ENCODE results near the gene GNPAT. TPM values are rescaled to one million over a fixed set of nuclear protein-coding genes. Genes with fewer than 3 reads are reported as not detected.

The GNPAT gene
- total RNA-seq, 1 experiment from 2014 or later, result 42.8 TPM

DNA sequence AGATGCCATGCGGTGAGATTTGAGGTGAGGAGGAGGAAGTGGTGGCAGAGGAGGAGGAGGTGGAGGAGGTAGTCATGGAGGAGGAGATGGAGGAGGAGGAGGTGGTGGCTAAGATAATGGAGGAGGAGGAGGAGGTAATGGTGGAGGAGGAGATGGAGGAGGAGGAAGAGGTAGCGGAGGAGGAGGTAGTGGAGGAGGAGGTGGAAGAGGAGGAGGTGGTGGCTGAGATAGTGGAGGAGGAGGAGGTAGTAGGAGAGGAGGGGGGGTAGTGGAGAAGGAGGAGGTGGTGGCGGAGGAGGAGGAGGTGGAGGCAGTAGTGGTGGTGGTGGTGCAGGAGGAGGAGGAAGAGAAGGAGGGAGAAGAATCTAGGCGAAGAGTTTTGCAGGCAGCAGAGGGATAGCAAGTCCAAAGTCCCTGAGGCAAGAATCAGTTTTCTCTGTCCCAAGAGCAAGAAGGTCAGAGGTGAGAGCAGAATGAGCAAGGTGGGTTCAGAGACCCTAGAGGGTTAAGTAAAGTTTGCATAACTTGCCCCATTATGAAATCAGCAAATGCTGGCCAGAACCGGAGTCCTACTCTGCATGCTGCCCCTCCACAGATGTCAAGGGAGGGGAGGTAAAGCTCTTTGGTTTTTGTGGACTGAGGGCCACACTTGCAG, 38.9 kb upstream of the GNPAT start:
- no peak overlapping the region for H3K4me2 ChIP-seq (ENCODE audit: low read length)
- H3K9me2 ChIP-seq (ENCODE audit: insufficient read depth), result no peaks in the 10 kb centered on the region
- RAD21 ChIA-PET (ENCODE audit: low non-redundant PET in 1 of 2, low total read pairs in 2 of 2, uncharacterized antibody in 2 of 2, unreplicated experiment in 2 of 2), result no interaction called here
- H3K9ac ChIP-seq (ENCODE audit: low read length), result no peak overlapping the region
- H3K27ac ChIP-seq (ENCODE audit: low read depth, low read length), result no peak overlapping the region
- H3K36me3 ChIP-seq (ENCODE audit: control insufficient read depth in 1 of 2, insufficient read depth in 2 of 2, low read length in 2 of 2), result no peaks in the 10 kb centered on the region
- no TSS peak for BruUV-seq (replicated peaks)
- H3K4me3 ChIP-seq (replicated peaks in 1 of 2; ENCODE audit: low read depth in 1 of 2, low read length in 2 of 2), result no peak overlapping the region
- intact Hi-C loops (cut with micrococcal nuclease), result no loop called here
- DNase-seq (ENCODE audit: low read depth, low spot score), result no peak
- CTCF ChIA-PET, result no interaction called here
- TF ChIP-seq ZNF274 (IDR thresholded peaks at IDR 0.05; ENCODE audit: low read depth, low read length) (no peak), SRF (IDR thresholded peaks at IDR 0.05; ENCODE audit: low read depth) (no peak), FOSL1 (IDR thresholded peaks at IDR 0.05; ENCODE audit: low read depth) (no peak), EGR1 (IDR thresholded peaks at IDR 0.05; ENCODE audit: low read depth) (no peak), EZH2 (IDR thresholded peaks at IDR 0.05) (no peak), ELF1 (IDR thresholded peaks at IDR 0.05; ENCODE audit: borderline replicate concordance, low read depth) (no peak), EZH2phosphoT487 (IDR thresholded peaks at IDR 0.05; ENCODE audit: borderline replicate concordance) (no peak), YY1 (IDR thresholded peaks at IDR 0.05; ENCODE audit: extremely low read depth, insufficient replicate concordance, low read depth, low read length) (no peak), POLR2AphosphoS5 (IDR thresholded peaks at IDR 0.05; ENCODE audit: low read depth, low read length) (no peak), ZFX (IDR thresholded peaks at IDR 0.05) (no peak), JUND (IDR thresholded peaks at IDR 0.05) (no peak), SIN3A (IDR thresholded peaks at IDR 0.05; ENCODE audit: low read depth) (no peak), SP1 (IDR thresholded peaks at IDR 0.05; ENCODE audit: low read depth) (no peak), RAD21 (IDR thresholded peaks at IDR 0.05; ENCODE audit: low read depth) (no peak), POLR2A (IDR thresholded peaks at IDR 0.05; ENCODE audit: borderline replicate concordance, extremely low read depth, insufficient read depth, insufficient read length) (no peak)
- TF ChIP-seq, protein P1, sequence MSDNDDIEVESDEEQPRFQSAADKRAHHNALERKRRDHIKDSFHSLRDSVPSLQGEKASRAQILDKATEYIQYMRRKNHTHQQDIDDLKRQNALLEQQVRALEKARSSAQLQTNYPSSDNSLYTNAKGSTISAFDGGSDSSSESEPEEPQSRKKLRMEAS (IDR thresholded peaks at IDR 0.05), result no peak
- TF ChIP-seq, protein P2, sequence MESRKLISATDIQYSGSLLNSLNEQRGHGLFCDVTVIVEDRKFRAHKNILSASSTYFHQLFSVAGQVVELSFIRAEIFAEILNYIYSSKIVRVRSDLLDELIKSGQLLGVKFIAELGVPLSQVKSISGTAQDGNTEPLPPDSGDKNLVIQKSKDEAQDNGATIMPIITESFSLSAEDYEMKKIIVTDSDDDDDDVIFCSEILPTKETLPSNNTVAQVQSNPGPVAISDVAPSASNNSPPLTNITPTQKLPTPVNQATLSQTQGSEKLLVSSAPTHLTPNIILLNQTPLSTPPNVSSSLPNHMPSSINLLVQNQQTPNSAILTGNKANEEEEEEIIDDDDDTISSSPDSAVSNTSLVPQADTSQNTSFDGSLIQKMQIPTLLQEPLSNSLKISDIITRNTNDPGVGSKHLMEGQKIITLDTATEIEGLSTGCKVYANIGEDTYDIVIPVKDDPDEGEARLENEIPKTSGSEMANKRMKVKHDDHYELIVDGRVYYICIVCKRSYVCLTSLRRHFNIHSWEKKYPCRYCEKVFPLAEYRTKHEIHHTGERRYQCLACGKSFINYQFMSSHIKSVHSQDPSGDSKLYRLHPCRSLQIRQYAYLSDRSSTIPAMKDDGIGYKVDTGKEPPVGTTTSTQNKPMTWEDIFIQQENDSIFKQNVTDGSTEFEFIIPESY (IDR thresholded peaks at IDR 0.05; ENCODE audit: extremely low read depth, insufficient replicate concordance, low read length), result no peak
- TF ChIP-seq, protein P3, sequence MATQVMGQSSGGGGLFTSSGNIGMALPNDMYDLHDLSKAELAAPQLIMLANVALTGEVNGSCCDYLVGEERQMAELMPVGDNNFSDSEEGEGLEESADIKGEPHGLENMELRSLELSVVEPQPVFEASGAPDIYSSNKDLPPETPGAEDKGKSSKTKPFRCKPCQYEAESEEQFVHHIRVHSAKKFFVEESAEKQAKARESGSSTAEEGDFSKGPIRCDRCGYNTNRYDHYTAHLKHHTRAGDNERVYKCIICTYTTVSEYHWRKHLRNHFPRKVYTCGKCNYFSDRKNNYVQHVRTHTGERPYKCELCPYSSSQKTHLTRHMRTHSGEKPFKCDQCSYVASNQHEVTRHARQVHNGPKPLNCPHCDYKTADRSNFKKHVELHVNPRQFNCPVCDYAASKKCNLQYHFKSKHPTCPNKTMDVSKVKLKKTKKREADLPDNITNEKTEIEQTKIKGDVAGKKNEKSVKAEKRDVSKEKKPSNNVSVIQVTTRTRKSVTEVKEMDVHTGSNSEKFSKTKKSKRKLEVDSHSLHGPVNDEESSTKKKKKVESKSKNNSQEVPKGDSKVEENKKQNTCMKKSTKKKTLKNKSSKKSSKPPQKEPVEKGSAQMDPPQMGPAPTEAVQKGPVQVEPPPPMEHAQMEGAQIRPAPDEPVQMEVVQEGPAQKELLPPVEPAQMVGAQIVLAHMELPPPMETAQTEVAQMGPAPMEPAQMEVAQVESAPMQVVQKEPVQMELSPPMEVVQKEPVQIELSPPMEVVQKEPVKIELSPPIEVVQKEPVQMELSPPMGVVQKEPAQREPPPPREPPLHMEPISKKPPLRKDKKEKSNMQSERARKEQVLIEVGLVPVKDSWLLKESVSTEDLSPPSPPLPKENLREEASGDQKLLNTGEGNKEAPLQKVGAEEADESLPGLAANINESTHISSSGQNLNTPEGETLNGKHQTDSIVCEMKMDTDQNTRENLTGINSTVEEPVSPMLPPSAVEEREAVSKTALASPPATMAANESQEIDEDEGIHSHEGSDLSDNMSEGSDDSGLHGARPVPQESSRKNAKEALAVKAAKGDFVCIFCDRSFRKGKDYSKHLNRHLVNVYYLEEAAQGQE (IDR thresholded peaks at IDR 0.05; ENCODE audit: low read depth), result no peak
- TF ChIP-seq, protein P4, sequence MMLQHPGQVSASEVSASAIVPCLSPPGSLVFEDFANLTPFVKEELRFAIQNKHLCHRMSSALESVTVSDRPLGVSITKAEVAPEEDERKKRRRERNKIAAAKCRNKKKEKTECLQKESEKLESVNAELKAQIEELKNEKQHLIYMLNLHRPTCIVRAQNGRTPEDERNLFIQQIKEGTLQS (IDR thresholded peaks at IDR 0.05), result no peak
- no peak for ATAC-seq
- peaks cover 33% of the 10 kb centered on the region; the same call in 1 of the 2 replicates for H3K27me3 ChIP-seq (ENCODE audit: insufficient read depth, low read length)
- H3K9me3 ChIP-seq (ENCODE audit: control insufficient read depth in 1 of 2, insufficient read depth in 1 of 2, low read depth in 1 of 2, low read length in 2 of 2), result no peaks in the 10 kb centered on the region
- H3K4me1 ChIP-seq (ENCODE audit: control insufficient read depth in 1 of 2, insufficient read depth in 2 of 2, low read length in 2 of 2), result no peaks in the 10 kb centered on the region
- POLR2A ChIA-PET, result no interaction called here
- H3K79me2 ChIP-seq (ENCODE audit: insufficient read depth, low read length), result no peaks in the 10 kb centered on the region
- no peaks in the 10 kb centered on the region for H4K20me1 ChIP-seq (ENCODE audit: insufficient read depth)
- H2AFZ ChIP-seq (ENCODE audit: low read depth, low read length, poor library complexity, severe bottlenecking), result no peak overlapping the region
